ENCODE results near the gene LMTK2.

Gene LMTK2

DNA sequence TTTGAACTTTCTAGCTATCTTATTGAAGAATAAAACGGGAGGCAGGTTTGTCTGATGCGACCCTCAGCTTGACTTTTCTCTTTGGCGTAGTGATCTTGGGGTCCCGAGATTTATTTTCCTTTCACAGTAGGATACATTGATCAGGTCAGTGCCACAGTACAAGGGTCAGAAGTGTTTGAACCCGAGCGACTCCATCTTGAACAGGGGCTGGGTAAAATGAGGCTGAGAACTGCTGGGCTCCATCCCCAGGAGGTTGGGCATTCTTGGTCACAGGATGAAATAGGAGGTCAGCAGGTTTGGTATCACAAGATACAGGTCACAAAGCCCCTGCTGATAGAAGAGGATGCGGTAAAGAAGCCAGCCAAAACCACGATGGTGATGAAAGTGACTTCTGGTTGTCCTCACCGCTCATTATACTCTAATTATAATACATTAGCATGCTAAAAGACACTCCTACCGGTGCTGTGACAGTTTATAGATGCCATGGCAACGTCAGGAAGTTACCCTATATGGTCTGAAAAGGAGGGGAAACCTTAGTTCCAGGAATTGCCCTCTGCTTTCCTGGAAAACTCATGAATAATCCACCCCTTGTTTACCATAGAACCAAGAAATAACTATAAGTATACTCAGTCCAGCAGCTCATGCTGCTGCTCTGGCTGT is 148.4 kb downstream of the LMTK2 start:
- DNase-seq (ENCODE audit: insufficient read length, low spot score) (no peak), FAIRE-seq (no peak)
- no peak for TF ChIP-seq SPI1 (IDR thresholded peaks at IDR 0.05; ENCODE audit: low read depth, low read length)
- TF ChIP-seq PAX5 (IDR thresholded peaks at IDR 0.05; ENCODE audit: insufficient read depth, low read length, severe bottlenecking) = no peak
- no peak for TF ChIP-seq POLR2AphosphoS5 (IDR thresholded peaks at IDR 0.05; ENCODE audit: low read depth, low read length)
- TF ChIP-seq TAF1 (IDR thresholded peaks at IDR 0.05; ENCODE audit: low read depth, low read length) = no peak
- TF ChIP-seq POLR2A (IDR thresholded peaks at IDR 0.05; ENCODE audit: low read depth, low read length) = no peak
- no peak for TF ChIP-seq POU2F2 (IDR thresholded peaks at IDR 0.05; ENCODE audit: low read depth, low read length)

DNA sequence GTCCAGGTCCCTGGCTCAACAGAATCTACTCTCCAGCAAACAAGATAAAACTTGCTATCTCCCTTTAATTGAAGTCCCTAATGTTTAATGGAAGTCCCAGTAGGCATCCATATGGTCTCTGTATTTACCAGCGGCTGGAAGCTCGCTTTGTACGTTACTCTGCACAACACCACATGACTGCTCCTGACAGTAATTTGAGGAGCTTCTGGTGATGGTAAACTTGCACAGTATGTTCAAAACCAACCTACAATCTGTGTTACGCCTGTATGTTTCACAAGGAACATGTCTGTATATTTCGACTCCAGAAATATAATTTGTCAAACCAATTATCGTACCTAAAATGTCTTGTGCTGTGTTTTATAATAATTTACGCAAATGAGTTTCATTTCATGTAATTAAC is 149.8 kb downstream of the LMTK2 start:
- TF ChIP-seq POU2F2 (IDR thresholded peaks at IDR 0.05; ENCODE audit: low read depth, low read length) = no peak
- no peak for TF ChIP-seq PAX5 (IDR thresholded peaks at IDR 0.05; ENCODE audit: insufficient read depth, low read length, severe bottlenecking)
- no peak for TF ChIP-seq POLR2AphosphoS5 (IDR thresholded peaks at IDR 0.05; ENCODE audit: low read depth, low read length)
- no peak for TF ChIP-seq SPI1 (IDR thresholded peaks at IDR 0.05; ENCODE audit: low read depth, low read length)
- no peak for TF ChIP-seq TAF1 (IDR thresholded peaks at IDR 0.05; ENCODE audit: low read depth, low read length)
- TF ChIP-seq POLR2A (IDR thresholded peaks at IDR 0.05; ENCODE audit: low read depth, low read length) = no peak
- FAIRE-seq (no peak), DNase-seq (ENCODE audit: insufficient read length, low spot score) (no peak)

DNA sequence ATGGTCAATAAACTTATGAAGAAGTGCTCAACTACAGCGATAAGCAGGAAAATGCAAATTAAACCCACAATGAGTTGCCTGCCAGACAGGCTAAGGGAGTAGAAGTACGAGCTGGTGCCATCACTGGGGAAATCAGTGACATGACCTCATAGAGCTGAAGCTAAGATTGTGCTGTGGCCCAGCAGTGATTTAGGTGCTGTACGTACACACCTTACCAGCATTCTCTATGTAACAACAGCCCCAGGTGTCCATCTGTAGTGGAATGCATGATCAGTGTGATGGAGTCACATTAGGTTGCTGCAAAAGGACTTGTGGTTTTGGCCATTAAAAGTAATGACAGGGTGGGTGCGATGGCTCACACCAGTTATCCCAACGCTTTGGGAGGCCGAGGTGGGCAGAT is 151.0 kb downstream of the LMTK2 start:
- DNase-seq (ENCODE audit: insufficient read length, low spot score) = no peak
- TF ChIP-seq POLR2A (IDR thresholded peaks at IDR 0.05; ENCODE audit: low read depth, low read length) (no peak), PAX5 (IDR thresholded peaks at IDR 0.05; ENCODE audit: insufficient read depth, low read length, severe bottlenecking) (no peak), TAF1 (IDR thresholded peaks at IDR 0.05; ENCODE audit: low read depth, low read length) (no peak), SPI1 (IDR thresholded peaks at IDR 0.05; ENCODE audit: low read depth, low read length) (no peak), POLR2AphosphoS5 (IDR thresholded peaks at IDR 0.05; ENCODE audit: low read depth, low read length) (no peak), POU2F2 (IDR thresholded peaks at IDR 0.05; ENCODE audit: low read depth, low read length) (no peak)
- FAIRE-seq = peak; percentile 28
